Suppressor macrophage treated with lipopolysaccharide for 1 hour (primary cell): Measurements from ENCODE around the gene FMNL1.
A peak's percentile ranks its signal among the peaks of the same experiment; 100 is the strongest.

Experiments
- DNase-seq, 3 donors: peaks; one replicate each; pipeline ENCODE4 v3.0.0-alpha.2; 2020 to 2022

The FMNL1 gene

GRCh38 chr17:45221081-45222013 is at the start of gene FMNL1:
TSS of gene FMNL1 (plus strand) at chr17:45221885. CDS start at chr17:45222125, 240 bp downstream.
- peak; percentile 77 to 89 (median 80) for DNase-seq

- no peak for DNase-seq
These were observed 49.5 kb upstream of the FMNL1 start for GRCh38 chr17:45172232-45172540.

DNA sequence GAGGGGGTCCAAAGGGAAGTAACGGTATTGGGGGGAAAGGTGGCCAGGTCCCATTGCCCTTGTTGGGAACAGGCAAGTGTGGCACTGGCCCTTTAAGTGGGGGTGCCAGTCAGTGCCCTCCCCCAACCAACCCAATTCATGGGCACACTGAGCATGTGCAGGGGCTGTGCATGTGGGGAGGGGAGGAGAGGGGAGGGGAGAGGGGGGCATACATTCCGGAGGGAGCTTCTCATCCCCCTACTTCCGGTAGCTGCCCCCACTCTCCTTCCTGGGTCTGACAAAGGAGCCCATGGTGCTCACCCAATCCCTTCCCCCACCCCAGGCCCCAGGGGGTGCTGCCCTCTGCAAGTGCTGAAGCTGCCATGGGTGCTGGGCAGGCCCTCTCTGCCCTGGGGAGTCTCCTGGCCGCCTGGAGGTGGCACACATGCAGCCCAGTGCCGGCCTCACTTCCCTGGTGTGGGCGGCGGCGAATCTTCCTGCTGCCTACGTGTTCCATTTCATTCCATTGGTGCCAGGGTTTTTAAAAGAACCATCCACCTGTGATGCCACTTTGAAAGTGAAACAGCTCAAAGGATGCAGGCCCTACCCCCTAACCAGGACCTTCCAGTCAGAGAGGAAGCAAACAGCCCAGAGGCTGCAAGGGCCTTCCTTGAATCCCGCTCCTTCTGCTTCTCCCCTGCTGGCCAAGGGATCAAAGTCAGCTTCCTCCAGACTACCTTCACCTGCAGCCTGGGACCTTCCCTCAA is 49.0 kb upstream of the FMNL1 start:
- peak; percentile 42 to 52 (median 42) for DNase-seq

DNA sequence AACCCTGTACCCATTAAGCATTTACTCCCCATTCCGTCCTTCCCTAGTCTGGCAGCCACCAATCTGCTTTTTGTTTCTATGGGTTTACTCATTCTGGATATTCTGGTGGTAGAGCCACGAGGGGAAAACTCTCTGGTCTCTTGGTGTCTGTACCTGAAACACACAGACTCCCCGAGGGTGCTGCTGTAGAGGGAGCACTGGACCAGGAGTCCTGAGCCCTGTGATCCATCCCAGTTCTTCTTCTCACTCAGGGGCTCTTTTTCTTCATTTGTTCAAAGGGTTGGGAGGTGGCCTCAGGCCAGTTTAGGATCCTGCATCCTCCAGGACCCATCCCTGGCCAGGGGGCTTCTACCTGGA is 45.9 kb upstream of the FMNL1 start:
- DNase-seq: no peak

DNA sequence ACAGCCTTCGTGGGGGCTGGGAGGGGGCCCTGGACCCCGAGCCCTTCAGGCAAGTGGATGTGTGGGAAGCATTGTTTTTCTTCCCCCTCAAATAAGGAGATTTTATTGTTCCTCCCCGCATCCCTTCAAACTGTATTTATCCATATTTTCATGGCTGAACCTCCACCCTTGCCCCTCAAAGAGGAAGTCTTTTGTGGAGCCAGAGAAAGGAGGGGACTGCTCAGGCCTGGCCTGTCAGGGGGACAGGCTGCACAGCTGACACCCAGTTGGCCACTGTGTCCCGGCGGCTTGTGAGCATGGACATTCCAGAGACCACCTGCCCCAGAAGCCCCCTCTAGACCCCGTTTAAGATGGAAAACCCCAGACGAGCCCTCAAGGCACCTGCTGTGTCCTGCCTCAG is 44.1 kb upstream of the FMNL1 start:
- DNase-seq: no peak

- DNase-seq: no peak
These were observed 37.5 kb upstream of the FMNL1 start for GRCh38 chr17:45184144-45184543.

DNA sequence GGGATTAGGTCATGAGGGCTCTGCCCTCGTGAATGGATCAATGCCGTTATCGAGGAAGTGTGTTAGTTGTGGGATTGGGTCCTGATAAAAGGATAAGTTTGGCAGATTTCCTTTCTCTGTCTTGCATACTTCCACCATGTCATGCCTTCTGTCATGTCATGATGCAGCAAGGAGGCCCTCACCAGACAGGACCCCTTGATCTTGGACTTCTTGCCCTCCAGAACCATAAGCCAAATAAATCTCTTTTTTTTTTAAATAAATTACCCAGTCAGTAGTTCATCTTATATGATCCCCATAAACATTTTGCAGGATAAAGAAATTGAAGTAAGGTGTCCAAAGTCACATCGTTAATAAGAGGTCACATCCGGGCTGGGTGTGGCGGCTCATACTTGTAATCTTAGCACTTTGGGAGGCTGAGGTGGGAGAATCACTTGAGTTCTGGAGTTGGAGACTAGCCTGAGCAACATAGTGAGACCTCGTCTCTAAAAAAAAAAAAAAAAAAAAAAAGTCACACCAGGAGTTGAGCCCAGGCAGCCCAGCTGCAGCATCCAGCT is 34.8 kb upstream of the FMNL1 start:
- no peak for DNase-seq

DNA sequence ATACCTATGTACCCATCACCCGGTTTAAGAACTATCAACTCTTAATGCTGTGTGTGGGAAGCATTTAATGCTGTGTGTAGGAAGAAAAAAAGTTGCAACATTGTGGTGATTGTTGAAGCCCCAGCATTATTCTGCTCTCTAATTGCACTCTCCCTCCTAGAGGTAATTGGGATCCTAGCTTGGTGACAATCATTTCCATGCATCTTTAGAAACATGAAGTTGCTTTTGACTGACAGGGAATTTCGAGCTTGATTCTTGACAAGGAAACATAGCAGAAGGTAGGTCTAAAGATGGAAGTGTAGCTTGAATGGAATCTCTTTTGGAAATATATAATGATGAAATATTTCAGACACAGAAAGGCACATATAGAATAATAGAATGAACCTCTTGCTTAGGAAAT is 32.7 kb upstream of the FMNL1 start:
- DNase-seq: no peak

DNA sequence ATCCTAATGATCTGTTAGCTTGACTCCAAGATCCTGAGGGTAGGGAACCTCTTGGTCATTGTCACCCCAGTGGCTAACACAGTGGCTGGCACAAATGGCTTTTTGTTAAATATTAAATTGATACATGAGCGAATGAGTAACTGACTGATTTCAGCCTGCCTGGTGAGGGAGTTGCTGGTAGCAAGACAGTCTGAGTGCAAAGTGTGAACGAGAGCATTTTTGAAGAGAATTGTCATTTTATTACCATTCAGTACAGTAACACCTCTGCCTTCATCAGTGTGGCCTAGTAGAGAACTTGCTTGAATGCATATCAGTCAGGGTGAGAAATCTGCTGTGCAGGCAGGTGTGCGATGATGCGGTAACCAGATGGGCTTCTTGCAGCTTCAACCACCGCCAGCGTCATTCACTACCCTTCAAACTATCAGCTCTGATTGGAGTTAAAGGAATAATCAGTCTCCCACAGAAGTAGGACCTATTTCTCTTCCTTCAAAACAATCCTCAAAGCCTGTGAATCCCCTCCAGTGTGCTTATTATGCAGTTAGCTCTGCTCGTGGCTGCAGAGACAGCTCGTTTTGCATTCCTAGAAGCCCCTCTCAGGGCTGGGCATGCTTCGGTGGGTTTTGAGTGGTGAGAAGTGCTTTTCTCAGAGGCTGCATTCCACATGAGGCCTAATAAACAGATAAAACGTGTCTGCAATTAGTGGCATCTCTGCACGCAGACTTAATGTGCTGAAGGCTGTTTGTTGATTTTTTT is 31.0 kb upstream of the FMNL1 start:
- no peak for DNase-seq

- no peak for DNase-seq
These were observed 26.3 kb upstream of the FMNL1 start for GRCh38 chr17:45195424-45195823.

- DNase-seq: no peak
These were observed 24.6 kb upstream of the FMNL1 start for GRCh38 chr17:45197108-45197507.

- DNase-seq: peak; percentile 95 to 97 (median 97)
These were observed 23.9 kb upstream of the FMNL1 start for GRCh38 chr17:45197555-45198334.

DNA sequence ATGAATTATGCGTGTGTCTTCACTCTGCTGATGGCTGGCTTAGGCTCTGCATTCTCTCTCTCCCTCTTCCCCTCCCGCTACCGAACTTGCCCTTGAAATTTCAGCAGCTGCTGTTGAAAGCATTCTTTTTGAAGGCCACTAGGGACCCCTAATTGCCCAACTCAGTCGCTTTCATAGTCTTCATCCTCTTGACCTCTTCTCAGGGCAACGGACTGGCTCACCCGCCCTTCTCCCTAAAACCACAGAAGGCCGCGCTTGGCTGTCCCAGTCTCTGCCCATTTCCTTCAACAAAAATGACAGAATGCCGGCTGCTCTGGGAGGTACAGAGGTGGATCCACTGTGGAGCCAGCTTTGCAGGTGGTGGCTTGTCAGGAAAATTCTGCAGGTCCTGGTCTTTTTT is 21.0 kb upstream of the FMNL1 start:
- peak; percentile 36 to 46 (median 46) for DNase-seq

- DNase-seq: no peak
These were observed 20.2 kb upstream of the FMNL1 start for GRCh38 chr17:45201457-45201856.

GRCh38 chr17:45201880-45202279 is 19.8 kb upstream of the FMNL1 start:
- peak; percentile 77 to 85 (median 82) for DNase-seq

DNA sequence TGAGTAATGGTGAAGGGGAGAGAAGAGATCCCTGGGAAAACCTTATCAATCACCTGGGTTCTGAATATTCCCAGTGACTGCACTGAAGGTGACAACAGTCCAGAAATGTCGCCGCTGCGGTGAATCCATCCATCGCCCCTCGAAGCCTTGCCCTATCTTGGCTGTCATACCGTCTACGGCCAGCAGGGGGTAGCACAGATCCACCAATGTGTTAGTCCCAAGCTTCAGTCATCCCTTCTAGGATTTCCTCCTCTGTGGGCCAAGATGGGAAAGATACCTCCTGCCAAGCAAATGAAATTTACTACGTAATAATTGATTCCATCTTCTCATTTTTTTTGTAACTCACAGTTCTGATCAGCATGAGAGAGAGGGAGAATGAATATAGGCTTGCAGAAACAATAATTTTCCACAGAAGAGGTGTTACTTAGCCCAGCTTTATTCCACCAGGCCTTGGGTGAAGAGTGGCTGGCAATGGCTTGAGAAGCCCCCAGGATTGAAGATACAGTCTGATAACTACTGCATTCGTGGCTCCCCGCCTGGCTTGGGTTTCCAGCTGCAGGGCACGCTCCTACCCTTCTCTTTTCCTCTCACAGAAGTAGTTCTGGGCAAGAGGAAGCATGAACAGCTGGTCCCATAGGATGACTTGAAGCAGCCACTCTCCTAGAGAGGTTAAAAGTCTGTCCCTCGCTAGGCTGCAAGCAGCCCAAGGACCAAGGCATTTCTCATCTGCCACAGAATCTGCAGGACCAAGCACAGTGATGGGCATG is 2.6 kb upstream of the FMNL1 start:
- DNase-seq: peak; percentile 85 to 89 (median 89)

- DNase-seq: no peak
These were observed 1.6 kb upstream of the FMNL1 start for GRCh38 chr17:45220079-45220478.

DNA sequence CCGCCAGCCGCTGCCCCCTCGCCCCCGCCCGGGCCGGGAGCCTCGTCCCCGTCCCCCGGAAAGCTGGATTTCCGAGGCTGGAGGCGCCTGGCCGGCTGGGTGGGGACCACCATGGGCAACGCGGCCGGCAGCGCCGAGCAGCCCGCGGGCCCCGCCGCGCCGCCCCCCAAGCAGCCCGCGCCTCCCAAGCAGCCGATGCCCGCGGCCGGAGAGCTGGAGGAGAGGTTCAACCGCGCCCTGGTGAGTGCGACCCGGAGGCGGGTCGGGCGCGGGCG is 266 bp downstream of the FMNL1 start:
- no peak for DNase-seq

DNA sequence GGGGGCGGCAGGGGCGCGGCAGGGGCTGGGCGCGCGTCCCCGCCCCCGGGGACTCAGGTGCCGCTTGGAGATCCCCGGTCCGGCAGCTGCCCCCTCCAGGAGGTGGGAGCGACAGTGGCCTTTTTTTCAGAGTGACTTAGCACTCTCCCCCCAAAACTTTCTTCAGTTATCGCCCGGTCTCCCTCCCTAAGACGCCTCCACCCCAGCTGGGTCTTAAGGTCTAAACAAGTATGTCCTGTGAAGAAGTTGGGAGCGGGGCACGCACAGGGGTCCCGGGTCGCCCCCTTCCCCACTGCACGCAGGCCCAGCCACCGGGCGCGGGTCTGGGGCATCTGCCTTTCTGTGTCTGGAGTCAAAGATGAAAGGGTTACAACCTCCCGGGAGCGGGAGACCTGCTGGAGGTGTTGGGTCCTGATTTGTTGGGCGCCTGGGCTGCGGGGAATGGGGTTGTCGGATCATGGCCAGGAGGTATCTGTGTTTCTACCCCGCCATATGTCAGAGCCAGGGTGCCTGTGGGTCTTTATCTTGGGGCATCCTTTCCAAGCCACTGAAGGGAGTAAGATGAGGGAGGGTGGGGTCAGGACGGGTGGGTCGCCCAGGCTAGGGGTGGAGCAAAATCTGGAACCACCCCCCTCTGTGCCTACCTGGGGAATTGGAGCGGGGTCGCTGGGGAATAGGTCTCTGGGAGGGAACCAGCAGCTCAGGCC is 757 bp downstream of the FMNL1 start:
- peak in 2 of 3 donors; percentile 52 to 79 for DNase-seq

DNA sequence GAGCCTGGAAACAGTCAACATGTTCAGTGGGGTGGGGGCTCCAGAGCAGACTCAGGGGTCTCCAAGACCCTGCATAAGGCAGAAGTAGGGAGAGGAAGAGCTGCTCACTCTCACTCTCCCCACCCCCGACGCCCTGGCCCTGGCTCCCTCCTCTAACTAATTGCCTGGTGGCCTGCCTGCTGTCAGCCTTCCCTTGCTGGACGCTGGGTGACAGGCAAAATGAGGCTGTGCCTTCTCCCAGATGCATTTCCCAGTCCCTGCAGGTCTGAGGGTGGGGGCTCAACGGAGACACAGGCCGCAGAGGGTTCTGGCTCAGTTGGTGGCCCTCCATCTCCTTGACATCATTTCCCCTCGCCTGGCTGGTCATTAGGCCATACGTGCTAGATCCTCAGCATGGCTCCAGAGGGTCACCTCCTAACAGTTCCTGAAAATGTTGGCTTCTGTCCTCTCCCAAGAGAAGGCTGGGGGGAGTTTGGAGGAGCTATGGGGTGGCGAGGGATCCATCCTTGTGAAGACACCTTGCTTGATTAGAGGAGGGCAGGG is 1.4 kb downstream of the FMNL1 start:
- peak in 2 of 3 donors; percentile 37 to 49 for DNase-seq
